HepG2 (cell line): ENCODE results near the gene OR5B21. TPM values are rescaled to one million over a fixed set of nuclear protein-coding genes. Genes with fewer than 3 reads are reported as not detected.
A peak's percentile ranks its signal among the peaks of the same experiment; 100 is the strongest.

ENCODE experiments used
- ATAC-seq: fragments of 200-7000 bp; cut with Tn5 transposase; 3 replicates; pipeline ENCODE4 v1.9.1; 2020; ENCODE audit warnings: mild to moderate bottlenecking, moderate library complexity
- BruUV-seq: library from RNA; stranded (reverse); fragments of 400-500 nt; replicated peaks from 2 replicates; lab custom pipeline; 2021; lab: Mats Ljungman, UMichigan
- CTCF ChIA-PET: fragments of 300-600 bp; formaldehyde crosslinking; extraction: SDS; loops from one replicate; lab custom pipeline; 2021; ENCODE audit warnings: low total read pairs, inconsistent platforms, low intra/inter-chr PET ratio; lab: Yijun Ruan, JAX
- POLR2A ChIA-PET: fragments of 350-600 bp; sonication (Branson Sonifier 250); formaldehyde crosslinking; loops from one replicate; lab custom pipeline; 2020; ENCODE audit warnings: antibody characterized with exemption, inconsistent platforms; lab: Yijun Ruan, JAX
- DNase-seq: peaks from one replicate; pipeline ENCODE4 v3.0.0-alpha.2; 2015; ENCODE audit warnings: low spot score
- FAIRE-seq: peaks from 3 replicates; lab custom pipeline; 2011; peaks lifted over from hg19 to GRCh38; lab: Jason Lieb, UNC
- H2AFZ ChIP-seq: one replicate; pipeline ENCODE4 v1.6.1; 2011; ENCODE audit warnings: low read length, inconsistent platforms
- H3K27ac ChIP-seq: fragments of 300-600 bp; 3 replicates; pipeline ENCODE4 v1.8.0; 2011; ENCODE audit warnings: mixed run types, mild to moderate bottlenecking, mixed read lengths, low read length, inconsistent platforms; ENCODE audit not compliant: insufficient read depth; ENCODE audit errors: extremely low read length
- H3K27me3 ChIP-seq, 2 experiments: fragments of 200-600 bp in 1 of 2; 2 replicates in 1 of 2; 3 replicates in 1 of 2; pipeline versions ENCODE4 v1.6.0 to v1.8.0; 2011; ENCODE audit warnings: low read length in 2 of 2, mild to moderate bottlenecking in 2 of 2, moderate library complexity in 2 of 2, inconsistent platforms in 1 of 2; ENCODE audit not compliant: insufficient read depth in 2 of 2, control insufficient read depth in 1 of 2
- H3K36me3 ChIP-seq, 2 experiments: fragments of 200-600 bp in 1 of 2; replicated peaks in 1 of 2; 2 replicates in 1 of 2; 3 replicates in 1 of 2; pipeline versions ENCODE4 v1.5.1 to v1.8.0; 2011; ENCODE audit warnings: low read length in 2 of 2, inconsistent platforms in 1 of 2; ENCODE audit not compliant: insufficient read depth in 2 of 2, control insufficient read depth in 1 of 2
- H3K4me1 ChIP-seq: 2 replicates; pipeline ENCODE4 v1.5.1; 2012; ENCODE audit warnings: low read length, inconsistent platforms; ENCODE audit not compliant: insufficient read depth
- H3K4me2 ChIP-seq: 2 replicates; pipeline ENCODE4 v1.6.0; 2011; ENCODE audit warnings: low read depth, low read length, inconsistent platforms
- H3K4me3 ChIP-seq, 3 experiments: fragments of 200-600 bp in 1 of 3; sonication (generic), shearing (Covaris generic) in 1 of 3; replicated peaks in 1 of 3; 2 replicates each; pipeline ENCODE4 v1.5.1; 2011 to 2016; ENCODE audit warnings: low read length in 3 of 3, inconsistent platforms in 2 of 3, low read depth in 2 of 3, mild to moderate bottlenecking in 2 of 3, control low read depth in 1 of 3, mixed read lengths in 1 of 3; ENCODE audit not compliant: insufficient read depth in 1 of 3
- H3K79me2 ChIP-seq: one replicate; pipeline ENCODE4 v1.6.1; 2011; ENCODE audit warnings: low read length, inconsistent platforms; ENCODE audit not compliant: insufficient read depth
- H3K9ac ChIP-seq: 2 replicates; pipeline ENCODE4 v1.6.0; 2011; ENCODE audit warnings: mild to moderate bottlenecking, low read depth, low read length, inconsistent platforms; ENCODE audit not compliant: insufficient read depth
- H3K9me3 ChIP-seq: 2 replicates; pipeline ENCODE4 v1.5.1; 2012; ENCODE audit warnings: mild to moderate bottlenecking, low read length
- H4K20me1 ChIP-seq: 2 replicates; pipeline ENCODE4 v1.6.0; 2011; ENCODE audit warnings: inconsistent platforms, mild to moderate bottlenecking, low read length, moderate library complexity; ENCODE audit not compliant: insufficient read depth
- CBFB ChIP-seq: sonication (generic); formaldehyde crosslinking; IDR thresholded peaks from 2 replicates; pipeline ENCODE4 v1.4.0; 2020; ENCODE audit warnings: missing genetic modification reagents
- KLF15 ChIP-seq: sonication (generic); formaldehyde crosslinking; IDR thresholded peaks from 2 replicates; pipeline ENCODE4 v1.8.1; 2023; ENCODE audit warnings: borderline replicate concordance, mild to moderate bottlenecking, inconsistent platforms, missing genetic modification reagents, mixed read lengths
- LBX2 ChIP-seq: sonication (generic); formaldehyde crosslinking; IDR thresholded peaks from 2 replicates; pipeline ENCODE4 v1.5.0; 2020; ENCODE audit warnings: missing genetic modification reagents, mild to moderate bottlenecking, borderline replicate concordance
- ZNF3 ChIP-seq: IDR thresholded peaks from 2 replicates; pipeline ENCODE4 v1.7.0; 2017; ENCODE audit warnings: inconsistent platforms
- ZNF317 ChIP-seq: sonication (generic); formaldehyde crosslinking; IDR thresholded peaks from 2 replicates; pipeline ENCODE4 v1.5.0; 2020; ENCODE audit warnings: mild to moderate bottlenecking, missing genetic modification reagents
- WGBS: methylation state at CpG from one replicate; pipeline ENCODE4 v1.1.6; 2017; ENCODE audit warnings: low lambda C conversion rate; 5-methylcytosine and 5-hydroxymethylcytosine counted together
- in situ Hi-C: cut with HindIII; loops from 2 replicates; pipeline ENCODE4 v1.10.0; 2017; ENCODE audit warnings: low pct_unique_long_range_greater_than_20kb; ENCODE audit not compliant: extremely low pct_ligation_motif_present
- intact Hi-C: fragments of 100-400 bp; cut with micrococcal nuclease; formaldehyde crosslinking; loops from one replicate; pipeline ENCODE4 v1.10.0; 2022; ENCODE audit not compliant: unreplicated experiment
- polyA plus RNA-seq, 8 experiments: library from polyadenylated mRNA; depleted of rRNA in 3 of 8; stranded (reverse) in 7 of 8; unstranded in 1 of 8; fragments of >200 nt; fragmentation: Illumina TruSeq in 4 of 8; extraction: Trizol in 4 of 8; gene quantifications; 2 replicates each; pipeline versions ENCODE4 v1.2.1 to v1.2.3, GENCODE V29; 2011 to 2016; ENCODE audit warnings: low read depth in 4 of 8, missing spikeins in 1 of 8, mixed read lengths in 1 of 8; ENCODE audit not compliant: insufficient read depth in 1 of 8
- total RNA-seq, 5 experiments: library from RNA; depleted of rRNA; stranded (reverse); fragments of >200 nt; fragmentation: Illumina TruSeq; extraction: Trizol; gene quantifications; 2 replicates each; pipeline ENCODE4 v1.2.3, GENCODE V29; 2016; ENCODE audit warnings: low read depth in 1 of 5

Gene OR5B21
- total and polyA plus RNA-seq, 2 of the 13 experiments (the other 11 are each of a cell fraction or from before 2014, with no cell fraction given), result not detected

- Histone ChIP-seq H3K9ac (no peak overlapping the region), H3K27me3 (no peaks in the 10 kb centered on the region), H3K36me3 (no peaks in the 10 kb centered on the region), H4K20me1 (no peaks in the 10 kb centered on the region), H3K4me1 (no peaks in the 10 kb centered on the region), H3K9me3 (peaks cover 17% of the 10 kb centered on the region), H3K27ac (no peak overlapping the region), H3K4me2 (no peak overlapping the region), H3K79me2 (no peaks in the 10 kb centered on the region), H3K4me3 (no peak overlapping the region), H2AFZ (no peak overlapping the region)
- DNase-seq (no peak), FAIRE-seq (no peak), ATAC-seq (no peak)
- TF ChIP-seq LBX2 (CRISPR knock-in tag) (no peak), CBFB (no peak), ZNF3 (CRISPR knock-in tag) (no peak), ZNF317 (CRISPR knock-in tag) (peak; percentile 99)
- ChIA-PET POLR2A (no interaction called here), CTCF (no interaction called here)
- in situ Hi-C loops, result no loop called here
- intact Hi-C loops, result no loop called here
- BruUV-seq, result no TSS peak
Observed at GRCh38 chr11:58471892-58472291, 36.0 kb downstream of the OR5B21 start.

GRCh38 chr11:58466293-58466692, 41.6 kb downstream of the OR5B21 start:
- no peak overlapping the region for H3K9ac ChIP-seq
- H3K27ac ChIP-seq, result no peak overlapping the region

More at GRCh38 chr11:58466293-58466692, 41.6 kb downstream of the OR5B21 start:
- WGBS, result 0% methylated on average over 1 of the region's 1 CpG
- no peaks in the 10 kb centered on the region for H3K79me2 ChIP-seq
- H2AFZ ChIP-seq, result no peak overlapping the region
- BruUV-seq, result no TSS peak
- ATAC-seq, result no peak
- TF ChIP-seq KLF15 (CRISPR knock-in tag), result no peak
- TF ChIP-seq, all 625 proteins: peak for 0
- Histone ChIP-seq H3K9me3 (peaks cover 7% of the 10 kb centered on the region; the same call in 1 of the 2 replicates), H3K4me3 (no peak overlapping the region), H3K27me3 (no peaks in the 10 kb centered on the region), H3K4me1 (no peaks in the 10 kb centered on the region), H3K36me3 (no peaks in the 10 kb centered on the region), H3K4me2 (no peak overlapping the region), H4K20me1 (no peaks in the 10 kb centered on the region)
- ChIA-PET CTCF (no interaction called here), POLR2A (no interaction called here)
- FAIRE-seq (no peak), DNase-seq (no peak)
- intact Hi-C loops (no loop called here), in situ Hi-C loops (no loop called here)
